Cardiac fibroblast (primary cell): ENCODE data around the gene OSBPL1A.

ENCODE experiments used
- DNase-seq, 2 donors: peaks; one replicate each; pipeline versions ENCODE4 v3.0.0 to v3.0.0-alpha.2; 2010; ENCODE audit warnings: low read depth in 2 of 2
- H3K4me3 ChIP-seq, 2 donors: replicated peaks in 1 of 2; 1 replicate in 1 of 2; 2 replicates in 1 of 2; pipeline ENCODE4 v1.5.1; 2011; ENCODE audit warnings: low read depth in 2 of 2, low read length in 2 of 2, mild to moderate bottlenecking in 2 of 2, moderate library complexity in 1 of 2
- TF ChIP-seq, protein P1 (sequence below): IDR thresholded peaks from one replicate; pipeline ENCODE4 v1.5.1; 2011; ENCODE audit warnings: low read depth, mild to moderate bottlenecking, low read length, inconsistent platforms

Gene OSBPL1A

DNA sequence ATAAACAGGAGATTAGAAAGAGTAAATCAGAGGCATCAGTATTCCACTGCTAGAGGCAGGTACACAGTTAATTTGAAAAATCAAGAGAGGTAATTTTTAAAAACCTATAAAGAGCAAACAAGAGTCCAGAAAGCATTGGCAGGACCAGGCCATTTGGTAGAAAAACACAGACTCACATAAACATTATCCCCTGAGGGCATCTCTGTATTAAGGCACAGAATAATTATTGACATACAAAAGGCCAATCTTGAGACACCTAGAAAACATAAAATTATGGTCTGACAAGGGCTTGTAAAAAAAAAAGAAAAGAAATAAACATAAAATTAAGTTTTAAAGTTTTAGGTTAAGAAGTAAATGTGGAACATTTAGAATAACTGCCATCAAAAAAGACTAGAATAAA lies 120.6 kb downstream of the OSBPL1A start:
- TF ChIP-seq, protein P1, sequence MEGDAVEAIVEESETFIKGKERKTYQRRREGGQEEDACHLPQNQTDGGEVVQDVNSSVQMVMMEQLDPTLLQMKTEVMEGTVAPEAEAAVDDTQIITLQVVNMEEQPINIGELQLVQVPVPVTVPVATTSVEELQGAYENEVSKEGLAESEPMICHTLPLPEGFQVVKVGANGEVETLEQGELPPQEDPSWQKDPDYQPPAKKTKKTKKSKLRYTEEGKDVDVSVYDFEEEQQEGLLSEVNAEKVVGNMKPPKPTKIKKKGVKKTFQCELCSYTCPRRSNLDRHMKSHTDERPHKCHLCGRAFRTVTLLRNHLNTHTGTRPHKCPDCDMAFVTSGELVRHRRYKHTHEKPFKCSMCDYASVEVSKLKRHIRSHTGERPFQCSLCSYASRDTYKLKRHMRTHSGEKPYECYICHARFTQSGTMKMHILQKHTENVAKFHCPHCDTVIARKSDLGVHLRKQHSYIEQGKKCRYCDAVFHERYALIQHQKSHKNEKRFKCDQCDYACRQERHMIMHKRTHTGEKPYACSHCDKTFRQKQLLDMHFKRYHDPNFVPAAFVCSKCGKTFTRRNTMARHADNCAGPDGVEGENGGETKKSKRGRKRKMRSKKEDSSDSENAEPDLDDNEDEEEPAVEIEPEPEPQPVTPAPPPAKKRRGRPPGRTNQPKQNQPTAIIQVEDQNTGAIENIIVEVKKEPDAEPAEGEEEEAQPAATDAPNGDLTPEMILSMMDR = no peak
- no peak for DNase-seq
- no peak overlapping the region for H3K4me3 ChIP-seq

DNA sequence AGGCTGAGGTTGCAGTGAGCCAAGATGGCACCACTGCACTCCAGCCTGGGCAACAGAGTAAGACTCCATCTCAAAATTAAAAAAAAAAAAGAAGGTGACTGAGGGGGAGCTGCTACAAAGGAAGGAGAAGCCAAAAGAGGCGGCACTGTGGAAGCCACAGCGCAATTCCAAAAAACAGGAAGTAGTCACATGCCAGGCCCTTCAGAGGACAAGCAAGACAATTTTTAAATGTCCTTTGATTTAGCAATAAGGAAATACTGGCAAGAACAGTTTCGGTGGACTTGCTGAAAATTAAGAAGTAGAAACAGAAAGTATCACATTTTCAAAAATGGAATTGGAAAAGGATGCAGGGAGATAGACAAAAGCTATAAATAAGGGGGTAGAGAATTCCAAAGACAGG lies 122.8 kb downstream of the OSBPL1A start:
- no peak overlapping the region for H3K4me3 ChIP-seq
- no peak for DNase-seq
- TF ChIP-seq, protein P1 = no peak

DNA sequence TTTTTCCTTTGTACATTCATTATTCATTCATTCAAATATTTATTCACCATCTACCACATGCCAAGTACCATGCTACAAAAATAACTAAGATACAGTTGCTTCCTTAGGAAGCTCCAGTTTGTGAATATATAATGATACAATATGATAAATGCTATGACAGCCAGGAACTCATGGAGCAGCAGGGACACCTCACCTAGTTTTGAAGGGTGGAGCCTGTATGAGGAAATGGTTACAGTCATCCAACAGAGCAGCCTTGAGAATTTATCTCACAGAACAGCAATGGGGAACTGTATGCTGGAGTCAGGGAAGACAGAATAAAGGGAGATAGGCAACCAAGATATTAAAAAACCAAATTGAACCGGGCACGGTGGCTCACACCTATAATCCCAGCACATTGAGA lies 124.0 kb downstream of the OSBPL1A start:
- no peak overlapping the region for H3K4me3 ChIP-seq
- DNase-seq = peak in 1 of 2 donors; percentile 24
- TF ChIP-seq, protein P1 = no peak

DNA sequence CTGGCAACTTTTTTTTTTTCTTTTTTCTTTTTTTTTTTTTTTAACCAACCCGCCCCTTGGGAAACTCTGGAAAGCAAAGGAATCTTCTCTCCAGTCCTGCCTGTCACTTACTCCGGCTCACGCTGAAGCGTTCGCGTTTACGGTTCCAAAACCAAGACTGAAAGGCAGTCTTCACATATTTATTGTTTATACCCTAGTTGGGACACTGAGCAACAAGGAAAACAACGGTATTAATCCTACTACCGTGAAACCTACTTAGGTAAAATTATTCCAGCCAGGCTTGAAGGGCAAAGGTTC lies 125.4 kb downstream of the OSBPL1A start:
- DNase-seq = no peak
- TF ChIP-seq, protein P1 = no peak
- H3K4me3 ChIP-seq = peak overlapping the region; percentile 54 to 82

DNA sequence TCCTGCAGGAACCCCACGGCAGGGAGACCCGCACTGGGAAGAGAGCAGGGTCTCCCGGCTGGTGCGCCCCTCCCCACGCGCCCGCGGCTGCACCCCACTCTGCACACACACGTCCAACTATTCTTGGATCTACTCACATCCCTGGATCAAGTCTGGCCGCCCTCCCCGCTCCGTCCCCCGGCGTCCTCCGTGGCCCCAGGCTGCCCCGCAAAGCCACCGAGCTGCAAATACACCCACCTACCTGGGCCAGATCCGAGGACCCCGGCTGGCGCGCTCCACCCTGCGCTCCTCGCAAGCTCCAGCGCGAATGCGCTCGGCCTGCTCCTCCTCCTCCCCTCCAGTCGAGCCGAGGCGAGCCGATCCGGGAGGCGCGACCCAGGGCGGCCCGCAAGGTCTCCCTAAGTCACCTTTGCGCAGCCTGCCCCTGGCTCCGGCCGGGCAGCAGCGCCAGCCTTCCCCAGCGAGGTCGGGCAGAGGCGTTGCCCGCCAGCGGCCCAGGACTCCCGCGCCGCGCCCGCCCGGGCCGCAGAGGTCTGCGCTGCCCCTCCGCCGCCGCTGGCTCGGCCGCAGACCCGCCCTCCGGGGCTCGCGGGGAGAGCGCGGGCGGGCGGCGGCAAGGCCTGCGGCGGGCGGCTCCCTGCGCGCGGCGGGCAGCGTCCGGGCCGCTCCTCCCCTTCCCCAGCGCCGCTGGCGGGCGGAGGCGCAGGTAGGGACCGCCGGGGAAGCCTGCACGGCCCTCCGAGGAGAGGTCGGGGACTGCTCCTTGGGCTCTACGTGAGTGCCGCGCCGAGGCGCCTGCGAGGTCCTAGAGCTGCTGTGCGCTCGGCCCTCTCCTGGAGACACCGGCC lies 126.0 kb downstream of the OSBPL1A start:
- H3K4me3 ChIP-seq = peak overlapping the region; percentile 73 to 82
- DNase-seq = peak; percentile 76 to 82

DNA sequence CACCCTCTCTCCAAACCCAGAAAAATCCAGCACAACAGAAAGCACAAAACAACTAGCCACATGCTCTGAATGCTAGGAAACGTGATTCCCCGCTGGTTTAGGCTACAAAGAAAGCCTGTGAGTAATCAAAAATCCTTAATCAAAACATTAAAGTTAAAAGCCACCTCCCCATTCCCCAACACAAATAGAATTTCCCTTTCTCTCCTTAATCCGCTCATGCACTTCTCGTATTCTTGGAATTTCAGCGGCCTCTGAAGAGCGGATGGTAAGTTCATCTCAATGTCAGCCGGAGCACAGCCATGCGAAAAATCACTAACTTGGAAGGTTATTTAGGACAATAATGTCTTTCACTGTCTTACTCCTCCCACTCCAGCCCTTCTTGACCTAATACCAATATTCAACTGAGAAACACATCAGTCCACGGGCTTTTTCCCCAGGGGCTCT lies 126.7 kb downstream of the OSBPL1A start:
- TF ChIP-seq, protein P1 = no peak
- peak overlapping the region; percentile 73 to 82 for H3K4me3 ChIP-seq
- DNase-seq = peak; percentile 38 to 59

More for the DNA sequence above, 126.0 kb downstream of the OSBPL1A start:
- TF ChIP-seq, protein P1 = peak; percentile 28
